HUES48 (cell line): ENCODE data around the gene CDKN3.
"Not testable (repeated sequence)": the region's sequence is repeated elsewhere in the genome, so short reads cannot be mapped to it uniquely, and the experiment has no call there.

Experiments
- H3K27ac ChIP-seq: one replicate; pipeline ENCODE4 v1.7.0; 2013; ENCODE audit warnings: low read depth, low read length, inconsistent platforms
- H3K27me3 ChIP-seq: 2 replicates; pipeline ENCODE4 v1.6.1; 2013; ENCODE audit warnings: mild to moderate bottlenecking, low read length; ENCODE audit not compliant: control insufficient read depth, insufficient read depth
- H3K36me3 ChIP-seq: 2 replicates; pipeline ENCODE4 v1.6.1; 2013; ENCODE audit warnings: low read length; ENCODE audit not compliant: control insufficient read depth, insufficient read depth
- H3K4me1 ChIP-seq: 2 replicates; pipeline ENCODE4 v1.6.1; 2013; ENCODE audit warnings: mild to moderate bottlenecking, low read length; ENCODE audit not compliant: control insufficient read depth, insufficient read depth
- H3K4me3 ChIP-seq: 2 replicates; pipeline ENCODE4 v1.5.1; 2013; ENCODE audit warnings: mild to moderate bottlenecking, low read depth, low read length
- H3K9ac ChIP-seq: 2 replicates; pipeline ENCODE4 v1.6.1; 2013; ENCODE audit warnings: mild to moderate bottlenecking, low read depth, low read length, moderate library complexity
- H3K9me3 ChIP-seq: 2 replicates; pipeline ENCODE4 v1.6.1; 2013; ENCODE audit warnings: low read length; ENCODE audit not compliant: control insufficient read depth, insufficient read depth

Gene CDKN3

GRCh38 chr14:54425068-54425467, 28.3 kb downstream of the CDKN3 start:
- no peak overlapping the region for H3K27ac ChIP-seq

DNA sequence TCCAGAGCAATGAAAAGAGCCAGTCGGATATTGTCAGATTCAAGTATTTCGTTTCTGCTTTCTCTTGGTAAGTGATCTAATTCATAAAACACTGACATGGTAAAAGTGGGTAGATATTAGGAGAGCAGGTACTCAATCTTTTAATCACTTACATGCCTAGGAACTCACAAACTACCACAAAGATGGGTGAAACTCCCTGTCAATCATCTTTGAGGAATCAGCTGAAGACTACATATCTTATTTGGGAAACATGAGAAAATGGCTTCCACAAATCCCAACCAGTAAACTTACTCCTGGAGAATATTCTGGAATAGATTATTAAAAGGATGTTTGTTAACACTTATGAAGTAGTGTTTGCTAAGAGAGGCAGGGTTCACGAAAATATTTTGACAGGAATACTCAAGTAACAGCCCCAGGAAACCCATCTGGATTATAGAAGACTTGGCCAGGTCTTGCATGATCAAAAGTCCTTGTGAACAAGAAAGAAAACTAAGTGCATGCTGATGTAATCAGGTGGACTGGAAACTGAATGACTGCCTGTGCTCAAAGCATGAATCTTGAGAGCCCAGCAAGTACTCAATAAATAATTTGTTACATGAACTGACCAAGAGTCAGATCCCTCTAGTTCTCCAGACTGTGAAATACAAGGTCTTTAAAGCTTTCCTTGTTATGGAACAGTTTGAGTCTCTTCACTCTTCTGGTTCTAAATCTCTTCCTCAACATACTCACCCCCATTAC, 28.9 kb downstream of the CDKN3 start:
- H3K36me3 ChIP-seq: peaks cover 62% of the 10 kb centered on the region
- H3K9ac ChIP-seq: no peak overlapping the region
- H3K4me3 ChIP-seq: no peak overlapping the region
- H3K9me3 ChIP-seq: no peaks in the 10 kb centered on the region
- no peak overlapping the region for H3K27ac ChIP-seq
- H3K4me1 ChIP-seq: no peaks in the 10 kb centered on the region
- no peaks in the 10 kb centered on the region for H3K27me3 ChIP-seq

More at GRCh38 chr14:54425068-54425467, 28.3 kb downstream of the CDKN3 start:
- peaks cover 4% of the 10 kb centered on the region; the same call in 1 of the 2 replicates for H3K4me1 ChIP-seq
- no peaks in the 10 kb centered on the region for H3K27me3 ChIP-seq
- H3K9ac ChIP-seq: no peak overlapping the region
- H3K36me3 ChIP-seq: peaks cover 56% of the 10 kb centered on the region
- H3K9me3 ChIP-seq: no peaks in the 10 kb centered on the region
- H3K4me3 ChIP-seq: no peak overlapping the region

DNA sequence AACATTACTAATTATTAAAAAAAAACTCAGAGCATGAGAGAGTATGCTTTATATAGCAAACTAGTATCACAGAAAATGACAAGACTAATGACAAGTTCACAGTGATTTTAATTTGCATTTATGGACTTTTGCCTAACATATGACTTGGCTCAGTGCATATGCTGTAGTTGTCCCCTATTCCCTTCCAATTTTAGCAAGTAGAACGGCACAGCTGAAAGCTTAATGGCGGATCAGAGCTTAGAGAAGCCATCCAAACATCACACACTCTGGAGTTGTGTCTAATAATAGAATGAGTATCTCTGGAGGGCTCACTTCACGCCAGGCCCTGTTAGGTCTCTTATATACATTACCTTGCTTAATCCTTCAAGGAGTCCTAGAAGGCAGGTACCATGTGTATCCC, 31.1 kb downstream of the CDKN3 start:
- Histone ChIP-seq H3K9ac (no peak overlapping the region), H3K9me3 (no peaks in the 10 kb centered on the region), H3K27me3 (no peaks in the 10 kb centered on the region), H3K36me3 (peaks cover 73% of the 10 kb centered on the region), H3K27ac (no peak overlapping the region), H3K4me1 (peaks cover 4% of the 10 kb centered on the region), H3K4me3 (no peak overlapping the region)

- Histone ChIP-seq H3K27ac (no peak overlapping the region), H3K4me3 (no peak overlapping the region), H3K9ac (no peak overlapping the region), H3K27me3 (no peaks in the 10 kb centered on the region), H3K36me3 (peaks cover 73% of the 10 kb centered on the region), H3K4me1 (peaks cover 11% of the 10 kb centered on the region), H3K9me3 (no peaks in the 10 kb centered on the region)
Measured at GRCh38 chr14:54428527-54428926, 31.7 kb downstream of the CDKN3 start.

DNA sequence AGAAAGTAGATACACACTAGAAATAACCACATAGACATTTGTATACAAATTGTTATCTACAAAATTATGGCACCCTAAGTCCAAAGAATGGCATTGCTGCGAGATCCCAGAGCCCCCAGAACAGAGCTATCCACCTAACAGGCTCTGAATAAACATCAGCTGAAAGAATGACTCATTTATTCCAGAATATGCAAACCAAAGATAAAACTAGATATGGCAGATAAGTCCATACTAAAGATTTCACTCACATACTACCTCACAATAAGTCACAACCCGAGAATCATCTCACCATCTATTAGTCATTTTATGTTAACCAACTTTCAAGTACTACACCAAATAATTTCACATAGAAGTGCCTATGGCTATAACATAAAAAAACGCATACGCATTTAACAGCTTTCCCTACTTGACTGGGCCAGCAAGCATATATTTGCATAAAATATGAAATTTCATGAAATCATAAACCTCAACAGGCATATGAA, 38.7 kb downstream of the CDKN3 start:
- H3K27me3 ChIP-seq: no peaks in the 10 kb centered on the region
- no peaks in the 10 kb centered on the region for H3K9me3 ChIP-seq
- H3K27ac ChIP-seq: no peak overlapping the region
- H3K4me1 ChIP-seq: peaks cover 51% of the 10 kb centered on the region
- no peak overlapping the region for H3K9ac ChIP-seq
- peaks cover 32% of the 10 kb centered on the region for H3K36me3 ChIP-seq
- no peak overlapping the region for H3K4me3 ChIP-seq

GRCh38 chr14:54437954-54438353, 41.1 kb downstream of the CDKN3 start:
- H3K36me3 ChIP-seq: peaks cover 19% of the 10 kb centered on the region
- not testable (repeated sequence) for H3K27ac ChIP-seq, H3K4me3 ChIP-seq, H3K9me3 ChIP-seq, H3K9ac ChIP-seq, H3K27me3 ChIP-seq
- H3K4me1 ChIP-seq: peaks cover 51% of the 10 kb centered on the region

- Histone ChIP-seq H3K27ac (no peak overlapping the region), H3K9ac (no peak overlapping the region), H3K27me3 (no peaks in the 10 kb centered on the region), H3K9me3 (no peaks in the 10 kb centered on the region), H3K36me3 (peaks cover 19% of the 10 kb centered on the region), H3K4me3 (peak overlapping the region; percentile 13; the same call in 1 of the 2 replicates), H3K4me1 (peaks cover 43% of the 10 kb centered on the region)
Measured at GRCh38 chr14:54438703-54439102, 41.9 kb downstream of the CDKN3 start.

GRCh38 chr14:54440037-54440436, 43.2 kb downstream of the CDKN3 start:
- Histone ChIP-seq H3K27ac (peak overlapping the region; percentile 98), H3K9me3 (no peaks in the 10 kb centered on the region), H3K36me3 (peaks cover 12% of the 10 kb centered on the region), H3K9ac (peak overlapping the region; percentile 97), H3K4me1 (peaks cover 33% of the 10 kb centered on the region), H3K4me3 (peak overlapping the region; percentile 96), H3K27me3 (no peaks in the 10 kb centered on the region)

GRCh38 chr14:54440476-54440872, 43.7 kb downstream of the CDKN3 start:
- H3K4me1 ChIP-seq: peaks cover 29% of the 10 kb centered on the region
- peak overlapping the region; percentile 97 for H3K9ac ChIP-seq
- peak overlapping the region; percentile 98 for H3K27ac ChIP-seq

DNA sequence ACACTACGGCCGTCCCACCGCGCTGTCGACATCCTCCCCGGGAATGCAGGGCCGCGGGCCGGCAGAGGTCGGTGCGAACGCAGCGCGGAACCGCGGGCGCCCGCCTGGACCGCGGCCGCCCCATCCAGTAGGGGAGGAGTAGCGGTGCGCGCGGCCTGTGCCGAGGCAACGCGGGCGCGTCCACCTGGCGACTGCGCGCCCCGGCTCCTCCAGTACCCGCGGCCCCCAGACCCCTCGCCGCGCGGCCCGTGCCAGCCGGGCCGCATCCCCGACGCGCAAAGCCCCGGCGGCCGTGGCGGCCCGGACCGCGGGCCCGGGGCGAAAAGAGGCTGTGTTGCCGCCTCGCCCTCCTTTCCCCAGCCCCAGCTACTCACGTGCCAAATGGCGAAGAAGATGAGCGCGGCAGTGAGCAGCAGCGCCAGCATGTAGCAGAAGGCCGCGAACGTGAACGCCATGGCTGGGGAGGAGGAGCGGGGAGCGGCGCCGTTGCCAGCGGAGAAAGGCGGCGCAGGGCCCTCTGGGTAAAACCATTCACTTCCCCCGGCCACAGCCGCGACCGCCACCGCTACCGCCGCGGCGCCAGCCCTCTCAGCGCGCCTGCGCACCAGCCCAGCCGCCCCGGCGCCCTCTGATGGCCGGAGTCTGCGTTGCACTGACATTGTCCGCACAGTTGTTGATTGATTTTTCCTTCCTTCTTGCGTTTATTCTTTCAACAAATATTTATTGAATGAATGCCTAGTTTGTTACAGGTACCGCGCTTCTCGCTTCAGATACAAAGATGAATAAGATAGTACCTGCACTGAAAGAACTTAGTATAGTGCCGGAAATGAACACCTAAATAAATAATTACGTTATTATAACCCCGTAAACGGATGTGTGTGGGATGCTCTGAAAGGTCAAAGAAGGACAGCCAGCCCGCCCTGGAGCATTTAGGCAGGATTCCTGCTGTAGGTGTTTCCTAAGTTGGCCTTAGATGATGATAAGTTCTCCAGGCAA, 44.4 kb downstream of the CDKN3 start, which contains the start of gene CNIH1:
TSS of gene CNIH1 (minus strand) at position 502 of the 996 bp plus-strand sequence. CDS start at position 455, 47 bp downstream.
- Histone ChIP-seq H3K27me3 (no peaks in the 10 kb centered on the region), H3K4me1 (peaks cover 25% of the 10 kb centered on the region), H3K4me3 (peak within 1 kb of the TSS; percentile 96), H3K36me3 (peaks cover under 1% of the 10 kb centered on the region; the same call in 1 of the 2 replicates), H3K9me3 (no peaks in the 10 kb centered on the region), H3K9ac (peak within 1 kb of the TSS; percentile 97), H3K27ac (peak within 1 kb of the TSS; percentile 98)

More at GRCh38 chr14:54440476-54440872, 43.7 kb downstream of the CDKN3 start:
- peaks cover 8% of the 10 kb centered on the region for H3K36me3 ChIP-seq
- no peaks in the 10 kb centered on the region for H3K9me3 ChIP-seq
- no peaks in the 10 kb centered on the region for H3K27me3 ChIP-seq
- H3K4me3 ChIP-seq: peak overlapping the region; percentile 96
